NCI-H460 (cell line): ENCODE results near the gene SRD5A3. TPM values are rescaled to one million over a fixed set of nuclear protein-coding genes. Genes with fewer than 3 reads are reported as not detected.

Source experiments
- DNase-seq: peaks from one replicate; pipeline ENCODE4 v3.0.0-alpha.2; 2016; ENCODE audit warnings: low read depth; ENCODE audit errors: extremely low read depth
- polyA plus RNA-seq: library from polyadenylated mRNA; depleted of rRNA; stranded (reverse); fragments of >200 nt; gene quantifications from 2 replicates; pipeline ENCODE4 v1.2.3, GENCODE V29; 2014; cell fraction: nucleus; rRNA removed
- total RNA-seq: library from RNA; depleted of rRNA; stranded (reverse); fragments of >200 nt; shearing (Covaris generic); gene quantifications from 2 replicates; pipeline ENCODE4 v1.2.3, GENCODE V29; 2014; rRNA removed

SRD5A3 gene
- 14.3 and 16.5 TPM in 2 replicates for total RNA-seq
- 4.0 and 4.7 TPM in 2 replicates for polyA plus RNA-seq

DNA sequence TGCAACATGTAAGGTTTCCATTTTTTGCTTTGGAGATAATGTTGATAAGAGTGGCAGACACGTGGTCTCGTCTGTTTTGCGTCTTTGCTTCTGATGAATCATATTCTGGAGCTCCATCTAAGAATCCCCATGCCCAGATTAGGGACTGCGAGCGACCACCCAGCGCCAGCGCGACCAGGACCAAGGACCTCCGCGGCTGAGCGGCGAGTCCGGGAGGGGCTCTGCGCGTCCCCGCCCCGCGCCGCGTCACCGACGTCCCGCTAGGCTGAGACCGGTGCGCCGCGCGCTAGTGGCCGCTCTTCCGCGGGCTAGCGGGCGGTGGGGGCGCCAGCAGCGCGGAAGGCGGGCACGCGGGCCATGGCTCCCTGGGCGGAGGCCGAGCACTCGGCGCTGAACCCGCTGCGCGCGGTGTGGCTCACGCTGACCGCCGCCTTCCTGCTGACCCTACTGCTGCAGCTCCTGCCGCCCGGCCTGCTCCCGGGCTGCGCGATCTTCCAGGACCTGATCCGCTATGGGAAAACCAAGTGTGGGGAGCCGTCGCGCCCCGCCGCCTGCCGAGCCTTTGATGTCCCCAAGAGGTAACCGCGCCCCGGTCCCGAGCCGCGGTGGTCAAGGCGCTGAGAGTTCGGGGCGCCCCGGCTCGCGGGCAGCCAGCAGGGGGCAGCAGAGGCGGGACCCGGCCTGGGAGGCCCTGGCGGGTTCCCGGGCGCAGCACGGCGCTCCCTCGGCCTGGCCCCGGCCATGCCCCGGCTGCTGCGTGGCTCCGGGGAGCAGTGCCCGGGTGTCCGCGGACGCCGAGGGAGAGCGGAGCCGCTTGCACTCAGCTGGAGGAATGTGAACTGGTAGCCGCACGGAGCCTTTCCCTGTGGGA lies at the start of gene SRD5A3:
Gene SRD5A3, plus strand, starts transcription at position 263 of the 871 bp plus-strand sequence. Its CDS starts 95 bp downstream, at position 358.
- peak; percentile 75 for DNase-seq

DNA sequence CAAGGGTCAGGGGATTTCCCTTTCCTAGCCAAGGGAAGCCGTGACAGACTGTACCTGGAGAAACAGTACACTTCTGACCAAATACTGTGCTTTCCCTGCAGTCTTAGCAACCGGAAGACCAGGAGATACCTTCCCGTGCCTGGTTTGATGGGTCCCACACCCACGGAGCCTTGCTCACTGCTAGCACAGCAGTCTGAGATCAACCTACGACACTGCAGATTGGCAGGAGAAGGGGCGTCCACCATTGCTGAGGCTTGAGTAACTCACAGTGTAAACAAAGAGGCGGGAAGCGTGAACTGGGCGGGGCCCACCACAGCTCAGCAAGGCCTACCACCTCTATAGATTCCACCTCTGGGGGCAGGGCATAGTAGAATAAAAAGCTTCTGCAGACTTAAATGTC lies 48.7 kb upstream of the SRD5A3 start:
- DNase-seq = peak; percentile 57

DNA sequence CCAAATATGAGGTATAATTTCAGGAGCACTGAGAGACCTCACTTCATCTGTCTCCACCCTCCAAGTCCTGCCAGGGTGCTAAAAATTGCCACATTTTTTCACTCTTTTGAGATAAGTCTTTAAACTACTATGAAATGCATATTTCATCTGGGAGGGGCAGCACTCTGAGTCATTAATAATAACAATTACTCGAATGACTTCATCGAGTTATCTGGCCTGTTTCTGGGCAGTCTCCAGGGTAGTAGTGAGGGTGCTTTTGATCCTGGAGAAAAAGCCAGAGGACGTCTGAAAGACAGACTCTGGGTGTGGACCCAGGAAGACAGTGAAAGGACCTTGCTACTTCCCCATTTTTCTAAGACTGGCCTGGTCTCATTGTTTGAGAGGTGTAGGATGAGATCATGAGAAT lies 42.3 kb upstream of the SRD5A3 start:
- DNase-seq = no peak

DNA sequence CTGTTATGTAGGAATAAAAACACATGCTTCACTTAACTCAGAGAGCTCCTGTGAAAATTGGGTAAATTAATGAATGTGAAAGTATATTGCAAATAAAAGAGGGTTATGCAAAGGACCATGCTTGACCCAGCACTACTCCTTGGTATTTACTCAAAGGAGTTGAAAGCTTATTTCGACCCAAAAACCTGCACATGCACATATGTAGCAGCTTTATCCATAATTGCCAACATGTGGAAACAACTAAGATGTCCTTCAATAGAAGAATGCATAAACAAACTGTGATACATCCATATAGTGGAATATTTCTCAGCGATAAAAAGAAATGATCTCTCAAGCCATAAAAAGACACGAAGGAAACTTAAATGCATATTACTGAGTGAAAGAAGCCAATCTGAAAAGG lies 41.7 kb upstream of the SRD5A3 start:
- no peak for DNase-seq

DNA sequence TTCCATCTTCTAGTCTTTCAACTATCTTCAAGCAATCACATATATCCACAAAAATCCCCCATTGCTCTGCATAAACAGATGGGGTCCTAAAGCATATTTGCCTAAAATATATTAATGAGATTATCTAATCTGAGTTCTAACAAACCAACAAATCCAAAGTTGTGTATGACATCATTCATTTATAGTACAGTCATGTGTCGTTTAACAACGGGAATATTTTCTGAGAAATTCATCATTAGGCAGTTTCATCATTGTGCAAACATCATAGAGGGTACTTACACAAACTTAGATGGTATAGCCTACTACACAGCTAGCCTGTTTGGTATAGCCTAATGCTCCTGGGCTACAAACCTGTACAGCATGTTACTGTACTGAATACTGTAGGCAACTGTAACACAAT lies 38.0 kb upstream of the SRD5A3 start:
- DNase-seq = no peak

DNA sequence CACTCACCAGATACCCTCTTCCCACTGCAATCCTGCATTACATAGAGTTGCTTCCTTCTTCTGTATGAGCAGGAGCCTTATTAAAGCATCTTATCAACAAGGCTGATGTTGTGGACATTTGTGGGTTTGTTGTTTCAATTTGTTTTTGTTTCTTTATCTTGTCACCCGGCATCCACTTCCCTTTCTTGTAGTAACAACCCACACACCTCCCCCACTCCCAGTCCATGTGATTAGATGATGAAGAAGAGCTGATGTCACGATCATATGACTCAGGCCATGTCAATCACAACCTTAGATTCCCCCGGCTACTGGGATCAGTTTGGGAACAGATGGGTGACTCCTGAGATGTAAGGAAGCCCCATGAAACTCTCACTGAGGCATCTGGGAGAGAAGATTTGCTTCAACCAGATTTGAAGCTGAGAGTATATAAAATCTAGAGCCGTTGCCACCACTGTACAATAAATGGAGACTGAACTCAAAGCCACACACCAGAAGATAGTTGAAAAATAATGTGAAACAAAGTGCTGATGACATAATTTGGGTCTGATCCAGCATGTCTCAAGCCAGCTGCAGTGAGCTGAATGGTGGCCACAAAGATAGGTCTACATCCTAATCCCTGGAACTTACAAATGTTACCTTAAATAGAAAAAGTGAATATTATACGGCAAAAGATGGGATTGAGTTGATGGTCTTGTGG lies 34.1 kb upstream of the SRD5A3 start:
- DNase-seq = no peak

DNA sequence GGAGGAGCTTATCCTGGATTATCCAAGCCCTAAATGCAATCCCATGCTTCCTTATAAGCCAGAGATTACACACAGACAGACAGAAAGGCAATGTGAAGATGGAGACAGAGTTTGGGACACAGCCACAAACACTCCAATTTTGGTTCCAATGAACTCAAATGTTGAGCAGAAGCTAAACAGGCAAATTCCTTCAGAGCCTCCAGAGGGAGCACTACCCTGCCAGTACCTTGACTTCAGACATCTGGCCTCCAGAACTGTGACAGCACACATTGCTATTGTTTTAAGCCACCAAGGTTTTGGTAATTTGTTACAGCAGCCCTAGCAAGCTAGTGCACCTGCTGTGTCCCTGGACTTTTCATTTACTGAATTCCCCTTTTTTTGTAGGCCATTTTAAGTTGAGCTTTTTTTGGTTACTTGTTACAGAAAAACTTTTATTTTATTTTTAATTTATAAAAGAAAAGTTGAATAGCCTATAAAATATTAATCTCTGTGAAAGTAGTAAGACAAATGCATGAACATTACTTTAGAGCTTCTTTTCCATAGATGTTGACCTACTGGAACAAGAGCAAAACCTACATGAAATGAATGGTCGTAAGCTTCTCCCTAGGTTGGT lies 33.4 kb upstream of the SRD5A3 start:
- peak; percentile 30 for DNase-seq

DNA sequence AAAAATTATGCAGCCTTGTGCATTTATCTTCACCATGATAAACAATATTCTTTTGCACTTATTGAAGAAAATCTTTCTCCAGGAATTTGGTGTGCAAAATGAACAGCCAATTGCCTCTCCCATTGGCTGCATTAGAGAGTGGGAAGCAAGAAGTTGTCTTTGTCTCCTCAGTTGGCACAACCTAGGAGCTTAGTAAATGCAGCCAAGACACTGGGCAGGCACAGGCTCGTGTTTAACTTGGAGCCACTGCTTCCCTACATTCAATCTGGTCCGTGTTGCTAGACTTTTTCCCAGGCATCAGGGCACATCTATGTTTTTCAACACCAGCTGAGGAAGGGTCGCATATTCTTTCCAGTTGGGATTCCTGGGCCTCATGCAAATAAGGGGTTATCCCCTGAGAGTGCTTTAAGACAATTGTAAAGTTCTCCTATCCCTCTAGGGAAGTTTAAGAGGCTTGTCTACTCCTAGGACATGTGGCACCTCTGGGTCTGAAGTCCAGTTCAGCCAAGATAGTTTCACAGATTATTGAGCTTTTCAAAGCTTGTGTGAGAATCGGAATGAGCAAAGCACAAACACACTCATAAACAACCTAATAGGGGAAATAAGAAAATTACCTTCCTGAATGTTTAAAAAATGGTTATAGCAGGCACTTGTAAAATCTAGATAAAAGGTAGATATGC lies 31.8 kb upstream of the SRD5A3 start:
- no peak for DNase-seq

DNA sequence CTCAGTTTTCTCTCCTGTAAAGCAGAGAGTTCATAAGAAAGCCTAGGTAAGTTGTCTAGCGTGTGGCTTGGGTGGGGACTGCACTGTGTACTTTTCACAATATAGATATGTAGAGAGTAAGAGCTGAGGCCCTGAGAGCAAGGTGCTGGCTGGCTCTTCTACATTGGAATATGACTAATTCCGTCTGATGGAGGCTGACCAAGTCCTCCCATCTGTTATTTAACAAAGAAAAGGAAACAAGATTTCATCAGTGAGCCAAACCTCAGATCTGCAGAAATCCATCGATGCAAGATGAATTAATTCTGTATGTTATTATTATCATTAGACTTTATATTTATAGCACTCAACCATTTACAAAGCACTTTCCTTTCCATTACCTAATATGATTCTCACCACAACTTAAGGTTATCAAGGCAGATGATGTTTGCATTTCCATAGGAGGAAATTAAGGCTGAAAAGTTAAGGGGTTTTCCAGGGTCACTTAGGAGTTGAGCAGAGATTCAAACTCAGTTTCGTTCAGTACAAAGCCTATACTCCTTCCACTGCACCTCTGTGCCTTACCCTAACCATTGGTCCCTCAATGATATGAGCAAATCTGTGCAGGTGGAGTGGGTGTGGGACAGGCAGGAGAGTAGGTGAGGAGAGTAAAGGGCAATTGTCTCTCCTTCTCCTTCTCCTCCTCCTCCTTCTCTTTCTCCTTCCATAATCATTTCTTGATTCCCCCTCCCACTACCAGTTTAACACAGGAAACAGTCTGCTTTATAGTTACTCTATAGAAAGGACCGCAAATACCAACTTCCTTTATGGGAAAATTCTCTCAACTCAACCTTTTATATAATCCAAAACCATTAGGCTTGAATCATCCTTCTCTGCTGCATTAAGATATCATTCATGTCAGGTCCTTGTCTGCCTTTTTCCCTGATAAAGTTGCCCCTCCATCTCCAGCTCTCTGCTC lies 27.6 kb upstream of the SRD5A3 start:
- DNase-seq = no peak

DNA sequence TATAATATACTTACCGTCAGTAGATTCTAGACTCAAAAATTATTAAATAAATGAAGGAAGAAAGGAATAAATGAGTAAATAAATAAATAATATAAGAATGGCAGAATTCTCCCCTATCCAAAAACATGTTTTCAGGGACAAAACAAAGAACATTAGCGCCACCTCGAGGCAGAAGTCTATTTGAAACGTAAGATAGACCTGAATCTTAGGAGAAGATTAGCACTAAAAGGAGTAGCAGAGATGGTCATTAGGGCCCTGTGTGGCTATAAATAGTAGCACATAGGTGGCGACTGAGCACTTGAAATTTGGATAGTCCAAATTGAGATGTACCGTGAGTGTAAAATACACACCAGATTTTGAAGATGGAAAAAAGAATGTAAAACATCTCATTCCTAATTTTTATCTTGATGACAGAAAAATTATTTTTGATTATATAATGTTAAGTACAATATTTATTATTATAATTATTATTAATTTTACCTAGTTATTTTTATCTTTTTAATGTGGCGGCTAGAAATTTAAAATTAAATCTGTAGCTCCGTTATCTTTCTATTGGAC lies 24.3 kb upstream of the SRD5A3 start:
- peak; percentile 77 for DNase-seq

DNA sequence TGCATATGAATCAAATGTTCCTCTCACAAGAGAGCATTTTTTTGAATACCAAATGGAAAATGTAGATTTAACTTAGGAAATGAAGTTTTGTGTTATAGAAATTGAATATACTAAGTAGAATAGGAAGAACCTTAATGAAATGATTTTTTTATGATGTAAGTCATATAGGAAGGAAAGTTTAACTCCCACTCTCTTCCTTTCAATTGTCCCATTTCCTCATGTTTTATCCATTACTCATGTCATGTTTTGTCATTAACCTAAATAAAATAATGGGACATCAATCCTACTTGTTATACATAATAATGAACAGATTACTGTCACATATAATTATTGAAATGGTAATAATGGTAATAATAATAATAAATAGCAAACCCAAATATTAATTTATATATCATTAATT lies 22.7 kb upstream of the SRD5A3 start:
- DNase-seq = no peak

DNA sequence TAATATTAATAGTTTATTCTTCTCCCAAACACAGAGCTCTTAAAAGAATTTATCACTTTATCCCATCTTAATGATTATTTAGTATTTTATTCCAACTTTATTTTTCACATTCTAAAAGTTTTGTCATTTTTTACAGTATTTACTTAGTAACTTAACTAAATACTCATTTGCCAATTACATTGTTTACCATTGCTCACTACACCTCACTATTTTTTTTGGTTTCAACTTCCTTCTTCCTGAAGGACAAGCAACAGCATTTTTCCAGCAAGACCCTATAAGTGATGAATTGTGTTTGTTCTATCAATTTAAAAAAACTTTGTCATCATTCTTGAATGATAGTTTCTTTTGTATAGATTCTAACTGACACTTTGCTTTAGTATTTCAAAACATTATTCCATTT lies 19.4 kb upstream of the SRD5A3 start:
- DNase-seq = no peak

DNA sequence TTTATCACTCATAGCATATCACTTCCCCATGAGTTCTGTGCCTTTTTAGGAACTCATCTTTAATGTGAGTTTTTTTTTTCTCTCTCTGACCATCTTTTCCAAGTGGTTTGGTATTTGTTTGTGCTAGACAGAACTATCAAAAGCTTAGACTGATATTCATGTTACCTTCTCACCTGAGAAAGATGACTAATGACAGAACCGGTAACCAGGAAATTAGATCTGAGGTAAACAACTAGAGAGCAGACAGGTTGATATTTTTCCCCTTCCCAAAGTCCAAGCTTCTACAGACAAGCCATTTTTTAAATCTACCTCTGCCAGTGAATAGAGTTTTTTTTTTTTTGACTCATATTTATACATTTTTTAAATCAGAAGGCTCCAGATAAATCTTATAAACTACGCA lies 17.0 kb upstream of the SRD5A3 start:
- no peak for DNase-seq

DNA sequence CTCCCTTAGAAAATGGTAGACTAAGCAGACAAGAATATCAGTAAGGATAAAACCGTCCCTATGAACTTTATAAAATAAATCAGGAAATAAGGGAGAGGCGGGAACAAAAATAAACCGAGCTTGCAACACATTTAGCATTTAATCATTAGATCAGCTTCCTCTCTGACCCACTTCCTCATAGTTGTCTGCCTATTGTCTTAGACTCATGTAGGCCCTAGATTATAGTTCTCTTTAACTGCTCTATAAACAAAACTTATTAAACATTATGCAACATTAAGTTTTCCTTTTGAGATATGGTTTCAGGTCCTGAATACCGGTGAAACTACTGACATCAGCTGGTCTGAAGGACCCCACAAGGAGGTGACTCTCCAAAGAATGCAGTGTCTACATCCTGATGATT lies 15.8 kb upstream of the SRD5A3 start:
- no peak for DNase-seq

DNA sequence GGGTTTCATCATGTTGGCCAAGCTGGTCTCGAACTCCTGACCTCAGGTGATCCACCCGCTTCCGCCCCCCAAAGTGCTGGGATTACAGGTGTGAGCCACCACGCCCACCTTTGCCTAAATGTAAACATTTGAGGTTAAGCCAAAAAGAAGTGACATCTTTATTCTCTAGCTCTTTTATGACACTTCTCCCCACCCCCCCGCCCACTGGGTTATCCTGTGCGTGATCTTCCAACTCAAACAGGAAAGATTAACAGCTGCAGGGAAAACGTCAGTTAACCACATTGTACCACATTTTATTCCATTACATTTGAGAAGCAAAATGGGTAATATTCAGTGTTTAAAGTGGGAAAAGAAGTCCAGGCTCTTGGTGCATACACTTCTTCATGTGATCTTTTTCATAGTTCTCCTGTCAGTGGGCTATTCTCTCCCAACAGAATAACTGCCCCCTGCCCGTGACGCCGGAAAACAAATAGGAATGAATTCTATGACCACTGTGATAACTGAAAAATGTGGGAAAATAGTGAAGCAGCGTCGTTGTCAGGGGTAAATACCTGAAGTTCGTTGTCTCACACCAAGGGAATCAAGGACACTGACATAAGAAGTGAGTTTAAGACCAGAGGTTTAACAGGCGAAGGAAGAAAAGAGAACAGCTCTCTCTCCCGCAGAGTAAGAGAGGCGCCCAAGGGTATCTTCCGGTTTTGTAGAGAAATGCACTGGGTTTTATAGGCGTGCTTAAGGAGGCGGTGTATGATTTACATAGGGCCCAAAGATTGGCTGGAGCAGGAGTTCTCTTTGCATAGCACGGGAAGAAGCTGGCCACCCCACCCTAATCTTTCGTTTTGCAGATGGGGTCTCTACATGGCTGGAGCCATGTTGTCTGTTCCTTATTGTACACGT lies 9.7 kb upstream of the SRD5A3 start:
- no peak for DNase-seq

DNA sequence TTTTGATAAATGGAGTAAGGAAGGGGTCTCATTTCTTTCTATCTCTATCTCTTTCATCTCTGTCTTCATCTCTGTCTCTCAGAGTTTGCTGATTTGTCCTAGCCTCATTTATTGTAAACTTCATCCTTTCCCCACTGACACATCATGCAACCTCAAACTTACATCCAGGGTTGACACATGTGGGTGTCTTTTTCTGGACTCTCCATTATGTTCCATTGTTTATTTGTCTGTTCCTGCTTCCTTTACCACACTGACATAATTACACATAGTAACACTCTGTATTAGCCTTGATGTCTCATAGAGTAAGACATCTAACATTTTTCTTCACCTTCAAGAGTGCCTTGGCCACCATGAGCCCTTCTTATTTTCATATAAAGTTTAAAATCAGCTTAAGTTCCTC lies 8.1 kb upstream of the SRD5A3 start:
- DNase-seq = no peak

DNA sequence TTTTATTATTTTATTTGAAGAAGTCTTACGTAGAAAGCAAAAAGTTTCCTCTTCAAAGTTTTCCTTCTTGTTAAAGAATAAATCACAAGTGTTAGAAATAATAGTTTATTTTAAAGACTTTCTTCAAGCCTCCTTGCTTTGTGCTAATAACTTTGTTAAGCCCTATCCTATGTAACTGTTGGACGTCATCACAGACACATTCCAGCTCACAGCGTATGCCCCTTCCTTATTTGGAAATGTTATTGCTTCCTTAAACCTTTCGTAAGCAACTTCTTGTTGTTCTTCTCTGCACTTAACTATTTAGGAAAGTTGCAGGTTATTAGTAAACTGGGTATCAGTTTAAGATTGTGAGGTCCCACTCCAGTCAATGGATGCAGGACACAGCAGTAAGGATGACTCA lies 7.6 kb upstream of the SRD5A3 start:
- no peak for DNase-seq

DNA sequence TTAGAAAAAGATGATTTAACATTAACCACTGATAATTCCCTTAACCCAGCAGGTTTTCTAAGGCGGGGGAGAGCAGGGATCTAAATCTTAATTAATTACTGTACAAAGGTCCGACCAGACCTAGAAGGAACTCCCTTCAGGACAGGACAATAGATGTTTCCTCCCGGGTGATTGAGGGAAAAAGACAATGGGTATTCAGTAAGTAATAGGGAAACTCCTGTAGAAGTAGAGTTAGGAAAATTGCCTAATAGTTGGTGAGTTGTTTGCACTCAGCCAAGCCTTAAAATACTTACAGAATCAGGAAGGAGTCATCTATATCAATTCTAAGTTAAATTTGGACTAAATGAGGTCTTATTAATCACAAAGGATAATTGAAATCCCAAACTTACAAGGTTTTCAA lies 5.8 kb upstream of the SRD5A3 start:
- no peak for DNase-seq
